GM23338 (cell line): ENCODE results near the gene HGS. TPM values are rescaled to one million over a fixed set of nuclear protein-coding genes. Genes with fewer than 3 reads are reported as not detected.

Experiments
- ATAC-seq: fragments of 200-7000 bp; cut with Tn5 transposase; 3 replicates; pipeline ENCODE4 v1.9.1; 2020
- DNase-seq: peaks from one replicate; pipeline ENCODE4 v3.0.0-alpha.2; 2015; ENCODE audit warnings: low spot score
- H2AFZ ChIP-seq: fragments of 200-600 bp; sonication (generic); 2 replicates; pipeline ENCODE4 v1.8.0; 2016; ENCODE audit warnings: antibody characterized with exemption, mild to moderate bottlenecking, moderate library complexity
- H3F3A ChIP-seq: fragments of 200-600 bp; sonication (generic); replicated peaks from 2 replicates; pipeline ENCODE4 v1.8.0; 2017; ENCODE audit warnings: antibody characterized with exemption, mixed run types, low read depth
- H3K27ac ChIP-seq: fragments of 200-600 bp; sonication (generic); 2 replicates; pipeline ENCODE4 v1.6.1; 2016; ENCODE audit warnings: low read depth
- H3K27me3 ChIP-seq: fragments of 200-600 bp; sonication (generic); 2 replicates; pipeline ENCODE4 v1.8.0; 2016; ENCODE audit warnings: mild to moderate bottlenecking, mixed run types, moderate library complexity; ENCODE audit not compliant: insufficient read depth
- H3K36me3 ChIP-seq: fragments of 200-600 bp; sonication (generic); 2 replicates; pipeline ENCODE4 v1.8.0; 2016; ENCODE audit warnings: mild to moderate bottlenecking; ENCODE audit not compliant: insufficient read depth
- H3K4me1 ChIP-seq: fragments of 200-600 bp; sonication (generic); 2 replicates; pipeline ENCODE4 v1.8.0; 2016; ENCODE audit warnings: mild to moderate bottlenecking, moderate library complexity; ENCODE audit not compliant: insufficient read depth
- H3K4me2 ChIP-seq: fragments of 200-600 bp; sonication (generic); 2 replicates; pipeline ENCODE4 v1.7.1; 2017; ENCODE audit warnings: mixed run types
- H3K4me3 ChIP-seq: fragments of 200-600 bp; sonication (generic); 2 replicates; pipeline ENCODE4 v1.6.1; 2016; ENCODE audit warnings: mixed run types
- H3K79me2 ChIP-seq: fragments of 200-600 bp; sonication (generic); replicated peaks from 2 replicates; pipeline ENCODE4 v1.8.0; 2017; ENCODE audit warnings: mild to moderate bottlenecking; ENCODE audit not compliant: insufficient read depth
- H3K9me2 ChIP-seq: fragments of 200-600 bp; sonication (generic); 2 replicates; pipeline ENCODE4 v1.8.0; 2017; ENCODE audit not compliant: insufficient read depth
- H4K20me1 ChIP-seq: fragments of 200-600 bp; sonication (generic); replicated peaks from 2 replicates; pipeline ENCODE4 v1.8.0; 2017; ENCODE audit warnings: mild to moderate bottlenecking; ENCODE audit not compliant: insufficient read depth
- H3K27ac Mint-ChIP-seq: 2 replicates; pipeline ENCODE4 v1.8.0; 2020; ENCODE audit warnings: inconsistent platforms, mild to moderate bottlenecking, moderate library complexity, mixed read lengths
- H3K27me3 Mint-ChIP-seq: 3 replicates; pipeline ENCODE4 v1.8.0; 2022; ENCODE audit warnings: low read depth, mild to moderate bottlenecking, moderate library complexity, mixed read lengths, inconsistent platforms; ENCODE audit not compliant: insufficient read depth, poor library complexity
- H3K36me3 Mint-ChIP-seq: 3 replicates; pipeline ENCODE4 v1.8.0; 2021; ENCODE audit warnings: low read depth, mild to moderate bottlenecking, inconsistent platforms, moderate library complexity, mixed read lengths
- H3K4me1 Mint-ChIP-seq: 3 replicates; pipeline ENCODE4 v1.8.0; 2020; ENCODE audit warnings: mild to moderate bottlenecking, inconsistent platforms, mixed read lengths
- H3K4me3 Mint-ChIP-seq: 3 replicates; pipeline ENCODE4 v1.8.0; 2021; ENCODE audit warnings: moderate library complexity, mild to moderate bottlenecking, inconsistent platforms, mixed read lengths
- H3K9me3 Mint-ChIP-seq: 3 replicates; pipeline ENCODE4 v1.8.0; 2020; ENCODE audit warnings: moderate library complexity, mild to moderate bottlenecking, inconsistent platforms, mixed read lengths
- CREB1 ChIP-seq: fragments of 250-450 bp; sonication (Bioruptor Pico); IDR thresholded peaks from 2 replicates; pipeline ENCODE4 v1.5.0; 2020; ENCODE audit warnings: low read depth, mild to moderate bottlenecking, moderate library complexity
- STAT1 ChIP-seq: IDR thresholded peaks from one replicate; pipeline ENCODE4 v1.6.1; 2016; ENCODE audit warnings: antibody characterized with exemption; ENCODE audit not compliant: unreplicated experiment
- polyA plus RNA-seq: library from polyadenylated mRNA; unstranded; fragments of >200 nt; fragmentation: Nextera tagmentation; extraction: Ambion mirVana; gene quantifications from 2 replicates; pipeline ENCODE4 v1.2.1, GENCODE V29; 2016
- total RNA-seq: library from RNA; depleted of rRNA; stranded (reverse); fragments of >200 nt; shearing (Covaris generic); gene quantifications from 2 replicates; pipeline ENCODE4 v1.2.3, GENCODE V29; 2014
- TF ChIP-seq, protein P1 (sequence below): fragments of 250-450 bp; sonication (Bioruptor Pico); IDR thresholded peaks from 2 replicates; pipeline ENCODE4 v1.5.0; 2020; ENCODE audit warnings: mild to moderate bottlenecking, moderate library complexity

Gene HGS
- total and polyA plus RNA-seq, 2 experiments from 2014 or later, result 59.0 to 90.2 TPM

DNA sequence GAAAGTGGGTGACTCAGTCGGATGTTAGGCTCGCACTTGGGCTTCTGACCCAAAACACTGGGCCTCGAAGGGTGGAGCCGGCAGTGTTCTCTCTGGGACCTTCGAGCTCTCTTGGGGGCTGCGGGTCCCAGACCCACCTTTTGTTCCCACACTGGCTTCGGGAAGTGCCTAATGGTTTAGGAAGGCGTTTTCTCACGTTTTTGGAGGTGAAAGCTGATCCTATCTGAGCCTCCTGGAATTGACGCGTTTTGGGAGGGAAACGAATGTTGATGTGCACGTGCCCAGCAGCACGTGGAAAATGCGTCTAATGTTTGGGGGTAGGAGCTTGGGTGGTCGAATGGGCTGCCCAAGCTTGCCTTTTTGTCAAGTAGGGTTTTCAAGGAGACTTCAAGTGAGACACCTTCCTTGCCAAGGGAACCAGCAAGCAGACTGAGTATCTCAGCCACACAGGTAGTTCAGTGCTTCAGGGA lies 666 bp downstream of the HGS start:
- H3K4me2 ChIP-seq, result peak overlapping the region; percentile 99
- peak overlapping the region; percentile 92 for H3K4me3 Mint-ChIP-seq
- H2AFZ ChIP-seq, result no peak overlapping the region
- peak; percentile 46 for DNase-seq
- peaks cover 11% of the 10 kb centered on the region for H3K27me3 Mint-ChIP-seq
- H3K79me2 ChIP-seq, result peaks cover 48% of the 10 kb centered on the region
- H4K20me1 ChIP-seq, result peaks cover 8% of the 10 kb centered on the region; the same call in 1 of the 2 replicates
- no peaks in the 10 kb centered on the region for H3K27me3 ChIP-seq
- H3K27ac ChIP-seq, result no peak overlapping the region
- H3K36me3 ChIP-seq, result no peaks in the 10 kb centered on the region
- no peaks in the 10 kb centered on the region; the same call in 2 of the 3 replicates for H3K9me3 Mint-ChIP-seq
- peaks cover 6% of the 10 kb centered on the region for H3K4me1 ChIP-seq
- TF ChIP-seq, protein P1, sequence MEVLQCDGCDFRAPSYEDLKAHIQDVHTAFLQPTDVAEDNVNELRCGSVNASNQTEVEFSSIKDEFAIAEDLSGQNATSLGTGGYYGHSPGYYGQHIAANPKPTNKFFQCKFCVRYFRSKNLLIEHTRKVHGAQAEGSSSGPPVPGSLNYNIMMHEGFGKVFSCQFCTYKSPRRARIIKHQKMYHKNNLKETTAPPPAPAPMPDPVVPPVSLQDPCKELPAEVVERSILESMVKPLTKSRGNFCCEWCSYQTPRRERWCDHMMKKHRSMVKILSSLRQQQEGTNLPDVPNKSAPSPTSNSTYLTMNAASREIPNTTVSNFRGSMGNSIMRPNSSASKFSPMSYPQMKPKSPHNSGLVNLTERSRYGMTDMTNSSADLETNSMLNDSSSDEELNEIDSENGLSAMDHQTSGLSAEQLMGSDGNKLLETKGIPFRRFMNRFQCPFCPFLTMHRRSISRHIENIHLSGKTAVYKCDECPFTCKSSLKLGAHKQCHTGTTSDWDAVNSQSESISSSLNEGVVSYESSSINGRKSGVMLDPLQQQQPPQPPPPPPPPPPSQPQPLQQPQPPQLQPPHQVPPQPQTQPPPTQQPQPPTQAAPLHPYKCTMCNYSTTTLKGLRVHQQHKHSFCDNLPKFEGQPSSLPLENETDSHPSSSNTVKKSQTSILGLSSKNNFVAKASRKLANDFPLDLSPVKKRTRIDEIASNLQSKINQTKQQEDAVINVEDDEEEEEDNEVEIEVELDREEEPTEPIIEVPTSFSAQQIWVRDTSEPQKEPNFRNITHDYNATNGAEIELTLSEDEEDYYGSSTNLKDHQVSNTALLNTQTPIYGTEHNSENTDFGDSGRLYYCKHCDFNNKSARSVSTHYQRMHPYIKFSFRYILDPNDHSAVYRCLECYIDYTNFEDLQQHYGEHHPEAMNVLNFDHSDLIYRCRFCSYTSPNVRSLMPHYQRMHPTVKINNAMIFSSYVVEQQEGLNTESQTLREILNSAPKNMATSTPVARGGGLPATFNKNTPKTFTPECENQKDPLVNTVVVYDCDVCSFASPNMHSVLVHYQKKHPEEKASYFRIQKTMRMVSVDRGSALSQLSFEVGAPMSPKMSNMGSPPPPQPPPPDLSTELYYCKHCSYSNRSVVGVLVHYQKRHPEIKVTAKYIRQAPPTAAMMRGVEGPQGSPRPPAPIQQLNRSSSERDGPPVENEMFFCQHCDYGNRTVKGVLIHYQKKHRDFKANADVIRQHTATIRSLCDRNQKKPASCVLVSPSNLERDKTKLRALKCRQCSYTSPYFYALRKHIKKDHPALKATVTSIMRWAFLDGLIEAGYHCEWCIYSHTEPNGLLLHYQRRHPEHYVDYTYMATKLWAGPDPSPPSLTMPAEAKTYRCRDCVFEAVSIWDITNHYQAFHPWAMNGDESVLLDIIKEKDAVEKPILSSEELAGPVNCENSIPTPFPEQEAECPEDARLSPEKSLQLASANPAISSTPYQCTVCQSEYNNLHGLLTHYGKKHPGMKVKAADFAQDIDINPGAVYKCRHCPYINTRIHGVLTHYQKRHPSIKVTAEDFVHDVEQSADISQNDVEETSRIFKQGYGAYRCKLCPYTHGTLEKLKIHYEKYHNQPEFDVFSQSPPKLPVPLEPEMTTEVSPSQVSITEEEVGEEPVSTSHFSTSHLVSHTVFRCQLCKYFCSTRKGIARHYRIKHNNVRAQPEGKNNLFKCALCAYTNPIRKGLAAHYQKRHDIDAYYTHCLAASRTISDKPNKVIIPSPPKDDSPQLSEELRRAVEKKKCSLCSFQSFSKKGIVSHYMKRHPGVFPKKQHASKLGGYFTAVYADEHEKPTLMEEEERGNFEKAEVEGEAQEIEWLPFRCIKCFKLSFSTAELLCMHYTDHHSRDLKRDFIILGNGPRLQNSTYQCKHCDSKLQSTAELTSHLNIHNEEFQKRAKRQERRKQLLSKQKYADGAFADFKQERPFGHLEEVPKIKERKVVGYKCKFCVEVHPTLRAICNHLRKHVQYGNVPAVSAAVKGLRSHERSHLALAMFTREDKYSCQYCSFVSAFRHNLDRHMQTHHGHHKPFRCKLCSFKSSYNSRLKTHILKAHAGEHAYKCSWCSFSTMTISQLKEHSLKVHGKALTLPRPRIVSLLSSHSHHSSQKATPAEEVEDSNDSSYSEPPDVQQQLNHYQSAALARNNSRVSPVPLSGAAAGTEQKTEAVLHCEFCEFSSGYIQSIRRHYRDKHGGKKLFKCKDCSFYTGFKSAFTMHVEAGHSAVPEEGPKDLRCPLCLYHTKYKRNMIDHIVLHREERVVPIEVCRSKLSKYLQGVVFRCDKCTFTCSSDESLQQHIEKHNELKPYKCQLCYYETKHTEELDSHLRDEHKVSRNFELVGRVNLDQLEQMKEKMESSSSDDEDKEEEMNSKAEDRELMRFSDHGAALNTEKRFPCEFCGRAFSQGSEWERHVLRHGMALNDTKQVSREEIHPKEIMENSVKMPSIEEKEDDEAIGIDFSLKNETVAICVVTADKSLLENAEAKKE (CRISPR knock-in tag), result no peak
- H3K27ac Mint-ChIP-seq, result peak overlapping the region; percentile 80
- no peaks in the 10 kb centered on the region for H3K9me2 ChIP-seq
- 0 out of 3 replicates have a peak, but pooled peaks have one; percentile 4 for ATAC-seq
- peak overlapping the region; percentile 96 for H3K4me3 ChIP-seq
- H3K36me3 Mint-ChIP-seq, result peaks cover 38% of the 10 kb centered on the region
- H3K4me1 Mint-ChIP-seq, result peaks cover 12% of the 10 kb centered on the region
- H3F3A ChIP-seq, result peaks cover 18% of the 10 kb centered on the region

DNA sequence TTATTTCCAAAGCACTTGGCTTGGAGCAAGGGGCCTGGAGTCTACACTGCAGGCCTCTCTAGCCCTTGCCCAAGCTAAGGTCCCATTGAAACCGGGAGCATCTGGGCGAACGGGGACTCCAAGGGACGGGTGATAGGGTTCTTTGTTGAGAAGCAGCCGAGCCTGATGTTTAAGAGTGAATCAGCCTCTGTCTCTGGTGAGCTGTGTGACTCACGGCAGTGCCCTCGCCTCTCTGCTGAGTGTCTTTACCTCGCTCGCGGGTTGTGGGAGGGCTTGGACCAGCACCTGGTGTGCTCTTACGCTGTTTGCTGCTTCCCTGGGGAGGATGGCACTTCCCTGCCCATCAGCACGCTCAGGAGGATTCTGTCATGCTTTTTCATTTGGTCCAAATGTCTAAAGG lies 1.3 kb downstream of the HGS start:
- DNase-seq (no peak), ATAC-seq (no peak)
- H3K36me3 Mint-ChIP-seq, result peaks cover 44% of the 10 kb centered on the region
- peaks cover 18% of the 10 kb centered on the region for H3F3A ChIP-seq
- peaks cover 16% of the 10 kb centered on the region for H3K27me3 Mint-ChIP-seq
- H3K79me2 ChIP-seq, result peaks cover 48% of the 10 kb centered on the region
- H3K4me3 Mint-ChIP-seq, result peak overlapping the region; percentile 92
- H3K27ac Mint-ChIP-seq, result no peak overlapping the region
- no peaks in the 10 kb centered on the region for H3K36me3 ChIP-seq
- H4K20me1 ChIP-seq, result peaks cover 8% of the 10 kb centered on the region; the same call in 1 of the 2 replicates
- H3K4me3 ChIP-seq, result peak overlapping the region; percentile 96
- no peaks in the 10 kb centered on the region; the same call in 2 of the 3 replicates for H3K9me3 Mint-ChIP-seq
- no peak overlapping the region for H2AFZ ChIP-seq
- H3K4me1 ChIP-seq, result peaks cover 6% of the 10 kb centered on the region
- H3K27ac ChIP-seq, result no peak overlapping the region
- peak overlapping the region; percentile 99 for H3K4me2 ChIP-seq
- H3K9me2 ChIP-seq, result no peaks in the 10 kb centered on the region
- H3K27me3 ChIP-seq, result no peaks in the 10 kb centered on the region
- peaks cover 12% of the 10 kb centered on the region for H3K4me1 Mint-ChIP-seq
- no peak for TF ChIP-seq CREB1
- no peak for TF ChIP-seq STAT1
- TF ChIP-seq, protein P1 (CRISPR knock-in tag), result no peak
